ENCODE measurements around the gene SUN2. TPM values are rescaled to one million over a fixed set of nuclear protein-coding genes. Genes with fewer than 3 reads are reported as not detected.

SUN2 gene
- total and polyA plus RNA-seq, 2 of the 13 experiments (the other 11 are each of a cell fraction or from before 2014, with no cell fraction given) = 45.6 to 56.6 TPM

GRCh38 chr22:38793317-38793716 lies 37.5 kb upstream of the SUN2 start:
- ATAC-seq = no peak
- CTCF ChIA-PET (ENCODE audit: low intra/inter-chr PET ratio, low total read pairs) = no interaction called here
- TF ChIP-seq SNAPC2 (CRISPR knock-in tag; IDR thresholded peaks at IDR 0.05) = no peak
- TF ChIP-seq DNMT1 (CRISPR knock-in tag; IDR thresholded peaks at IDR 0.05) = no peak
- no peak for TF ChIP-seq ATF3 (CRISPR knock-in tag; IDR thresholded peaks at IDR 0.05)
- TF ChIP-seq ZMYM2 (CRISPR knock-in tag; IDR thresholded peaks at IDR 0.05) = no peak
- 0 out of 2 replicates have a peak, but pooled peaks have one; percentile 39 for TF ChIP-seq ZFP36L1 (CRISPR knock-in tag; IDR thresholded peaks at IDR 0.05)
- TF ChIP-seq CREB3 (CRISPR knock-in tag; IDR thresholded peaks at IDR 0.05) = no peak
- TF ChIP-seq ZNF207 (IDR thresholded peaks at IDR 0.05; ENCODE audit: borderline replicate concordance) = no peak
- no peak for TF ChIP-seq PREB (CRISPR knock-in tag; IDR thresholded peaks at IDR 0.05)
- TF ChIP-seq ZNF792 (CRISPR knock-in tag; IDR thresholded peaks at IDR 0.05) = no peak
- TF ChIP-seq ERF (CRISPR knock-in tag; IDR thresholded peaks at IDR 0.05) = no peak
- no peak for TF ChIP-seq ZNF10 (CRISPR knock-in tag; IDR thresholded peaks at IDR 0.05; ENCODE audit: borderline replicate concordance, low read depth)
- TF ChIP-seq KLF6 (CRISPR knock-in tag; IDR thresholded peaks at IDR 0.05) = no peak
- no peak for TF ChIP-seq HBP1 (CRISPR knock-in tag; IDR thresholded peaks at IDR 0.05; ENCODE audit: low read depth)
- no peak for TF ChIP-seq IRF9 (CRISPR knock-in tag; IDR thresholded peaks at IDR 0.05; ENCODE audit: borderline replicate concordance)
- peak; percentile 32 for TF ChIP-seq IKZF4 (CRISPR knock-in tag; IDR thresholded peaks at IDR 0.05; ENCODE audit: borderline replicate concordance, low read depth, not compliant biosample characterization)
- TF ChIP-seq PAXIP1 (CRISPR knock-in tag; conservative IDR thresholded peaks at IDR 0.05) = no peak
- no peak for TF ChIP-seq THAP11 (CRISPR knock-in tag; IDR thresholded peaks at IDR 0.05)

More at GRCh38 chr22:38793317-38793716, 37.5 kb upstream of the SUN2 start:
- Histone ChIP-seq H3K4me2 (ENCODE audit: low read depth, low read length) (peak overlapping the region; percentile 85), H3K36me3 (replicated peaks in 1 of 2; ENCODE audit: control insufficient read depth in 1 of 2, insufficient read depth in 2 of 2, low read length in 2 of 2) (no peaks in the 10 kb centered on the region), H3K4me1 (ENCODE audit: insufficient read depth, low read length) (peaks cover 29% of the 10 kb centered on the region), H3K4me3 (replicated peaks in 1 of 3; ENCODE audit: insufficient read depth in 1 of 3, low read depth in 2 of 3, low read length in 3 of 3) (peak overlapping the region; percentile 78 to 95 (median 83)), H3K9me3 (ENCODE audit: low read length) (no peaks in the 10 kb centered on the region), H3K79me2 (ENCODE audit: insufficient read depth, low read length) (no peaks in the 10 kb centered on the region), H2AFZ (ENCODE audit: low read length) (no peak overlapping the region), H4K20me1 (ENCODE audit: insufficient read depth, low read length) (no peaks in the 10 kb centered on the region), H3K9ac (ENCODE audit: insufficient read depth, low read depth, low read length) (peak overlapping the region; percentile 77), H3K27me3 (ENCODE audit: control insufficient read depth in 1 of 2, insufficient read depth in 2 of 2, low read length in 2 of 2) (peaks cover 0 to 4% of the 10 kb centered on the region in 2 experiments; a peak in 2 of 5 replicates), H3K27ac (ENCODE audit: extremely low read length, insufficient read depth, low read length) (peak overlapping the region; percentile 39)
- DNase-seq (ENCODE audit: low spot score) (no peak), FAIRE-seq (no peak)
- 27% methylated on average over 9 of the region's 9 CpGs for WGBS (ENCODE audit: low lambda C conversion rate)
- BruUV-seq (replicated peaks) = no TSS peak
- in situ Hi-C loops (cut with HindIII; ENCODE audit: extremely low pct_ligation_motif_present, low pct_unique_long_range_greater_than_20kb) = no loop called here
- intact Hi-C loops (cut with micrococcal nuclease; ENCODE audit: unreplicated experiment) = no loop called here
- POLR2A ChIA-PET = no interaction called here

Data from HepG2 (cell line).